GM10266 (cell line): Measurements from ENCODE around the gene LECT2.

Experiments used
- DNase-seq: peaks from one replicate; pipeline ENCODE4 v3.0.0; 2012; ENCODE audit errors: extremely low spot score
- CTCF ChIP-seq: IDR thresholded peaks from 2 replicates; pipeline ENCODE4 v1.5.1; 2012; ENCODE audit warnings: mild to moderate bottlenecking, low read depth; ENCODE audit not compliant: control insufficient read depth, insufficient read depth; ENCODE audit errors: missing control alignments

Gene LECT2

GRCh38 chr5:135979510-135979909 is 24.7 kb upstream of the LECT2 start:
- no peak for TF ChIP-seq CTCF
- no peak for DNase-seq

GRCh38 chr5:135978993-135979392 is 24.2 kb upstream of the LECT2 start:
- no peak for TF ChIP-seq CTCF

GRCh38 chr5:135978212-135978631 is 23.4 kb upstream of the LECT2 start:
- no peak for TF ChIP-seq CTCF
- no peak for DNase-seq

More at GRCh38 chr5:135978993-135979392, 24.2 kb upstream of the LECT2 start:
- no peak for DNase-seq

- TF ChIP-seq CTCF, result peak; percentile 78
- peak; percentile 47 for DNase-seq
Observed at GRCh38 chr5:135977375-135977928, 22.7 kb upstream of the LECT2 start.

- TF ChIP-seq CTCF, result no peak
- DNase-seq, result no peak
Observed at GRCh38 chr5:135976216-135976615, 21.4 kb upstream of the LECT2 start.

- no peak for DNase-seq
- TF ChIP-seq CTCF, result no peak
Observed at GRCh38 chr5:135975122-135975521, 20.3 kb upstream of the LECT2 start.

- no peak for TF ChIP-seq CTCF
- DNase-seq, result no peak
Observed at GRCh38 chr5:135974021-135974600, 19.3 kb upstream of the LECT2 start.
